CD14-positive monocyte (primary cell): ENCODE measurements around the gene GPC1. TPM values are rescaled to one million over a fixed set of nuclear protein-coding genes. Genes with fewer than 3 reads are reported as not detected.

Experiments
- DNase-seq, 3 donors: peaks; one replicate each; pipeline ENCODE4 v3.0.0-alpha.2; 2011 to 2022
- H2AFZ ChIP-seq: 2 replicates; pipeline ENCODE4 v1.6.0; 2012; ENCODE audit warnings: mild to moderate bottlenecking, low read depth, low read length, inconsistent platforms; ENCODE audit not compliant: insufficient read depth, poor library complexity, severe bottlenecking
- H3K27ac ChIP-seq, 2 donors: 1 replicate in 1 of 2; 2 replicates in 1 of 2; pipeline ENCODE4 v1.5.1; 2012 to 2013; ENCODE audit warnings: low read length in 2 of 2, control low read depth in 1 of 2, inconsistent platforms in 1 of 2, low read depth in 1 of 2, mild to moderate bottlenecking in 1 of 2
- H3K27me3 ChIP-seq, 2 donors: one replicate each; pipeline versions ENCODE4 v1.6.0 to v1.6.1; 2011 to 2013; ENCODE audit warnings: low read length in 2 of 2; ENCODE audit not compliant: control insufficient read depth in 2 of 2, insufficient read depth in 2 of 2
- H3K36me3 ChIP-seq, 2 donors: replicated peaks in 1 of 2; 1 replicate in 1 of 2; 2 replicates in 1 of 2; pipeline versions ENCODE4 v1.5.1 to v1.6.1; 2012 to 2013; ENCODE audit warnings: low read length in 2 of 2, control low read depth in 1 of 2, inconsistent platforms in 1 of 2, mild to moderate bottlenecking in 1 of 2; ENCODE audit not compliant: insufficient read depth in 2 of 2, control insufficient read depth in 1 of 2
- H3K4me1 ChIP-seq, 2 donors: 1 replicate in 1 of 2; 2 replicates in 1 of 2; pipeline versions ENCODE4 v1.5.1 to v1.6.1; 2012 to 2013; ENCODE audit warnings: low read length in 2 of 2, control low read depth in 1 of 2, inconsistent platforms in 1 of 2, mild to moderate bottlenecking in 1 of 2, moderate library complexity in 1 of 2; ENCODE audit not compliant: insufficient read depth in 2 of 2, control insufficient read depth in 1 of 2
- H3K4me2 ChIP-seq: replicated peaks from 2 replicates; pipeline ENCODE3; 2012; ENCODE audit warnings: low read length, moderate library complexity, mild to moderate bottlenecking; ENCODE audit not compliant: poor library complexity, severe bottlenecking; ENCODE audit errors: extremely low read depth
- H3K4me3 ChIP-seq, 3 experiments: fragments of 200-600 bp in 1 of 3; sonication (generic) in 1 of 3; replicated peaks in 1 of 3; 1 replicate in 2 of 3; 2 replicates in 1 of 3; pipeline ENCODE4 v1.5.1; 2011 to 2013; ENCODE audit warnings: low read length in 3 of 3, mild to moderate bottlenecking in 3 of 3, control low read depth in 2 of 3, low read depth in 2 of 3, inconsistent platforms in 1 of 3, moderate library complexity in 1 of 3
- H3K79me2 ChIP-seq: 2 replicates; pipeline ENCODE4 v1.6.0; 2012; ENCODE audit warnings: mild to moderate bottlenecking, control low read depth, inconsistent platforms, low read length, moderate library complexity; ENCODE audit not compliant: insufficient read depth
- H3K9ac ChIP-seq: 2 replicates; pipeline ENCODE4 v1.6.0; 2017; ENCODE audit warnings: low read length, mild to moderate bottlenecking; ENCODE audit not compliant: insufficient read depth, poor library complexity, severe bottlenecking
- H3K9me3 ChIP-seq, 2 donors: replicated peaks in 1 of 2; 1 replicate in 1 of 2; 2 replicates in 1 of 2; pipeline versions ENCODE4 v1.5.1 to v1.6.1; 2012 to 2013; ENCODE audit warnings: low read length in 2 of 2, control low read depth in 1 of 2; ENCODE audit not compliant: control insufficient read depth in 1 of 2, insufficient read depth in 1 of 2
- H4K20me1 ChIP-seq: 2 replicates; pipeline ENCODE4 v1.6.0; 2012; ENCODE audit warnings: mild to moderate bottlenecking, low read length, control low read depth, moderate library complexity; ENCODE audit not compliant: insufficient read depth
- H3K27ac Mint-ChIP-seq, 7 donors: one replicate each; pipeline ENCODE4 v1.8.0; 2020; ENCODE audit warnings: mild to moderate bottlenecking in 7 of 7, mixed read lengths in 7 of 7, moderate library complexity in 6 of 7, inconsistent platforms in 2 of 7
- H3K27me3 Mint-ChIP-seq, 3 donors: one replicate each; pipeline ENCODE4 v1.8.0; 2021 to 2022; ENCODE audit warnings: low read depth in 3 of 3, mild to moderate bottlenecking in 3 of 3, mixed read lengths in 3 of 3, moderate library complexity in 3 of 3, inconsistent platforms in 1 of 3
- H3K36me3 Mint-ChIP-seq, 2 donors: one replicate each; pipeline ENCODE4 v1.8.0; 2020; ENCODE audit warnings: mixed read lengths in 2 of 2, inconsistent platforms in 1 of 2, mild to moderate bottlenecking in 1 of 2
- H3K4me1 Mint-ChIP-seq: one replicate; pipeline ENCODE4 v1.8.0; 2020; ENCODE audit warnings: mild to moderate bottlenecking, mixed read lengths
- H3K4me3 Mint-ChIP-seq, 2 donors: one replicate each; pipeline ENCODE4 v1.8.0; 2020; ENCODE audit warnings: mild to moderate bottlenecking in 2 of 2, mixed read lengths in 2 of 2, moderate library complexity in 1 of 2
- H3K9me3 Mint-ChIP-seq, 7 donors: one replicate each; pipeline ENCODE4 v1.8.0; 2020 to 2022; ENCODE audit warnings: mixed read lengths in 7 of 7, mild to moderate bottlenecking in 6 of 7, moderate library complexity in 6 of 7, inconsistent platforms in 2 of 7
- WGBS: methylation state at CpG from one replicate; pipeline ENCODE4 v1.1.5; 2013; ENCODE audit warnings: missing lambda C conversion rate; ENCODE audit not compliant: insufficient coverage; 5-methylcytosine and 5-hydroxymethylcytosine counted together
- intact Hi-C, 2 donors: fragments of 100-400 bp; cut with micrococcal nuclease; formaldehyde crosslinking; loops; one replicate each; pipeline versions ENCODE4 v1.15.0 to v1.15.1; 2023
- polyA plus RNA-seq, 3 donors: library from polyadenylated mRNA; depleted of rRNA in 1 of 3; unstranded in 2 of 3; stranded (reverse) in 1 of 3; fragments of 300-500 nt in 2 of 3; fragments of >200 nt in 1 of 3; fragmentation: Illumina TruSeq in 2 of 3; gene quantifications; 1 replicate in 2 of 3; 2 replicates in 1 of 3; pipeline ENCODE4 v1.2.3, GENCODE V29; 2012 to 2021
- TF ChIP-seq, protein P1 (sequence below): fragments of 200-600 bp; IDR thresholded peaks from one replicate; pipeline ENCODE4 v1.8.0; 2022; ENCODE audit warnings: antibody characterized with exemption, mild to moderate bottlenecking

Gene GPC1
- polyA plus RNA-seq, 3 donors = 0.08 TPM; not detected in 2

DNA sequence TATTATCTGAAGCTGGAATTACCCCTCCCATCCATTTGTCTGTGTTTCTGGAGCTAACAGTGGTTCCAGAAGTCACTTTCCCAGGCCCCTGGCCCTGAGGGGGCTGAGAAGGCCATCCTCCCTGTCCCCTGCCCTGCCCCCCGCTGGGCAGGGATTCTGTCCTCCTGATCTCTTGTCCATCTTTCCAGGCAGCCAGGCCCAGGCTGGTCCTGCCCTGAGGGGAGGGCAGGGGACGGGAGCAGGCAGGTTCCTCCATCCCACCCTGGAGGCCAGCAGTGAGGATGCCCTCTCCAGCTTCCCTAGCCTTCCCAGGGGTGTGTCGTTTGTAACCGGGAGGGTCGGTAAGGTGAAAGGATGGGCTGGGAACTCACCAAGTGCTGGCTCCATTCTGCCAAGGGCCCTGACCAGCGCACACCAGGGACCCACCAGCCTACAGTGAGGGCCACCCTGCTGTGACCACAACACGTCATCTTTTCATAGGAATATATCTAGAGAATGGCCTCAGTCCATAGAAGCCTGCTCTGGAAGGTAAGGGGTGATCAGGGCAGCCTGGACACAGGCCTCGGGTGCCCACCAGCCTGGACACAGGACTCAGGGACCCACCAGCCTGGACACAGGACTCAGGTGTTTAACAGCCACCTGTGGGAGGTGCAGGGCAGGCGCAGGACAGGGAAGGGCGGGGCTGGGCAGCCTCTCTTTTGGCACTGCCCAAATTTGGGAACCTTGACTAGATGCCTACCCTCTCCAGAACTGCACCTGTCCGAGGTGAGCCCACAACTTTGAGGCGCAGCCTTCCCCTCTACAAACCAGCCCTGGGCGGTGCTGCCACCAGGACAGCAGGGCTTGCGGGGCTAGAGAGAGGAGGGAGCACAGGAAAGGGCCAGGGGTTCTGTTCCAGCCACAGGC, 35.8 kb upstream of the GPC1 start:
- Histone ChIP-seq H3K27me3 (no peaks in the 10 kb centered on the region), H3K4me1 (no peaks in the 10 kb centered on the region)
- WGBS = 96% methylated on average over 6 of the region's 14 CpGs

GRCh38 chr2:240400371-240401161, 34.9 kb upstream of the GPC1 start:
- WGBS = 93% methylated on average over 16 of the region's 22 CpGs
- H3K36me3 Mint-ChIP-seq = no peaks in the 10 kb centered on the region
- Histone ChIP-seq H3K4me1 (no peaks in the 10 kb centered on the region), H3K9me3 (no peaks in the 10 kb centered on the region), H3K27me3 (no peaks in the 10 kb centered on the region), H3K9ac (no peak overlapping the region), H3K4me3 (no peak overlapping the region), H3K27ac (no peak overlapping the region), H4K20me1 (no peaks in the 10 kb centered on the region), H3K79me2 (no peaks in the 10 kb centered on the region), H3K4me2 (no peak overlapping the region), H3K36me3 (no peaks in the 10 kb centered on the region), H2AFZ (no peak overlapping the region)
- H3K27ac Mint-ChIP-seq = no peak overlapping the region
- H3K9me3 Mint-ChIP-seq = peaks cover 0 to 1% (median 0%) of the 10 kb centered on the region in 7 donors
- no peaks in the 10 kb centered on the region for H3K4me1 Mint-ChIP-seq
- TF ChIP-seq, protein P1, sequence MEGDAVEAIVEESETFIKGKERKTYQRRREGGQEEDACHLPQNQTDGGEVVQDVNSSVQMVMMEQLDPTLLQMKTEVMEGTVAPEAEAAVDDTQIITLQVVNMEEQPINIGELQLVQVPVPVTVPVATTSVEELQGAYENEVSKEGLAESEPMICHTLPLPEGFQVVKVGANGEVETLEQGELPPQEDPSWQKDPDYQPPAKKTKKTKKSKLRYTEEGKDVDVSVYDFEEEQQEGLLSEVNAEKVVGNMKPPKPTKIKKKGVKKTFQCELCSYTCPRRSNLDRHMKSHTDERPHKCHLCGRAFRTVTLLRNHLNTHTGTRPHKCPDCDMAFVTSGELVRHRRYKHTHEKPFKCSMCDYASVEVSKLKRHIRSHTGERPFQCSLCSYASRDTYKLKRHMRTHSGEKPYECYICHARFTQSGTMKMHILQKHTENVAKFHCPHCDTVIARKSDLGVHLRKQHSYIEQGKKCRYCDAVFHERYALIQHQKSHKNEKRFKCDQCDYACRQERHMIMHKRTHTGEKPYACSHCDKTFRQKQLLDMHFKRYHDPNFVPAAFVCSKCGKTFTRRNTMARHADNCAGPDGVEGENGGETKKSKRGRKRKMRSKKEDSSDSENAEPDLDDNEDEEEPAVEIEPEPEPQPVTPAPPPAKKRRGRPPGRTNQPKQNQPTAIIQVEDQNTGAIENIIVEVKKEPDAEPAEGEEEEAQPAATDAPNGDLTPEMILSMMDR = no peak
- intact Hi-C loops = no loop called here
- H3K4me3 Mint-ChIP-seq = no peak overlapping the region
- DNase-seq = no peak
- H3K27me3 Mint-ChIP-seq = peaks cover 3 to 7% (median 6%) of the 10 kb centered on the region in 3 donors

More for the DNA sequence above, 35.8 kb upstream of the GPC1 start:
- H3K27ac ChIP-seq = no peak overlapping the region
- no peaks in the 10 kb centered on the region for H3K9me3 ChIP-seq
- no peak for DNase-seq
- no peak overlapping the region for H2AFZ ChIP-seq
- peaks cover 3 to 6% (median 5%) of the 10 kb centered on the region in 3 donors for H3K27me3 Mint-ChIP-seq
- TF ChIP-seq, protein P1 = no peak
- no peaks in the 10 kb centered on the region for H3K79me2 ChIP-seq
- H3K4me1 Mint-ChIP-seq = no peaks in the 10 kb centered on the region
- H3K9me3 Mint-ChIP-seq = peaks cover 0 to 1% (median 0%) of the 10 kb centered on the region in 7 donors
- no peak overlapping the region for H3K4me2 ChIP-seq
- no peak overlapping the region for H3K9ac ChIP-seq
- H4K20me1 ChIP-seq = no peaks in the 10 kb centered on the region
- H3K36me3 ChIP-seq = no peaks in the 10 kb centered on the region
- intact Hi-C loops = no loop called here
- no peak overlapping the region for H3K4me3 Mint-ChIP-seq
- no peak overlapping the region for H3K4me3 ChIP-seq
- no peak overlapping the region for H3K27ac Mint-ChIP-seq
- no peaks in the 10 kb centered on the region for H3K36me3 Mint-ChIP-seq
